Ishikawa (cell line): ENCODE measurements around the gene RAMP1.

Experiments used
- CREB1 ChIP-seq: IDR thresholded peaks from 2 replicates; pipeline ENCODE4 v1.6.1; 2012; ENCODE audit warnings: low read depth
- MAX ChIP-seq: IDR thresholded peaks from 2 replicates; pipeline ENCODE4 v1.6.1; 2012
- RAD21 ChIP-seq: IDR thresholded peaks from 2 replicates; pipeline ENCODE4 v1.6.1; 2012; ENCODE audit warnings: low read depth
- ZBTB7A ChIP-seq: IDR thresholded peaks from 2 replicates; pipeline ENCODE4 v1.6.1; 2012; ENCODE audit warnings: low read depth

GRCh38 chr2:237939251-237939650 is 79.8 kb downstream of the RAMP1 start:
- no peak for TF ChIP-seq CREB1
- no peak for TF ChIP-seq RAD21
- no peak for TF ChIP-seq ZBTB7A
- no peak for TF ChIP-seq MAX
